ENCODE data around the gene GEMIN7. TPM values are rescaled to one million over a fixed set of nuclear protein-coding genes. Genes with fewer than 3 reads are reported as not detected.
A peak's percentile ranks its signal among the peaks of the same experiment; 100 is the strongest.

GEMIN7 gene
- total and polyA plus RNA-seq, 2 of the 13 experiments (the other 11 are each of a cell fraction or from before 2014, with no cell fraction given): 24.1 to 30.6 TPM

DNA sequence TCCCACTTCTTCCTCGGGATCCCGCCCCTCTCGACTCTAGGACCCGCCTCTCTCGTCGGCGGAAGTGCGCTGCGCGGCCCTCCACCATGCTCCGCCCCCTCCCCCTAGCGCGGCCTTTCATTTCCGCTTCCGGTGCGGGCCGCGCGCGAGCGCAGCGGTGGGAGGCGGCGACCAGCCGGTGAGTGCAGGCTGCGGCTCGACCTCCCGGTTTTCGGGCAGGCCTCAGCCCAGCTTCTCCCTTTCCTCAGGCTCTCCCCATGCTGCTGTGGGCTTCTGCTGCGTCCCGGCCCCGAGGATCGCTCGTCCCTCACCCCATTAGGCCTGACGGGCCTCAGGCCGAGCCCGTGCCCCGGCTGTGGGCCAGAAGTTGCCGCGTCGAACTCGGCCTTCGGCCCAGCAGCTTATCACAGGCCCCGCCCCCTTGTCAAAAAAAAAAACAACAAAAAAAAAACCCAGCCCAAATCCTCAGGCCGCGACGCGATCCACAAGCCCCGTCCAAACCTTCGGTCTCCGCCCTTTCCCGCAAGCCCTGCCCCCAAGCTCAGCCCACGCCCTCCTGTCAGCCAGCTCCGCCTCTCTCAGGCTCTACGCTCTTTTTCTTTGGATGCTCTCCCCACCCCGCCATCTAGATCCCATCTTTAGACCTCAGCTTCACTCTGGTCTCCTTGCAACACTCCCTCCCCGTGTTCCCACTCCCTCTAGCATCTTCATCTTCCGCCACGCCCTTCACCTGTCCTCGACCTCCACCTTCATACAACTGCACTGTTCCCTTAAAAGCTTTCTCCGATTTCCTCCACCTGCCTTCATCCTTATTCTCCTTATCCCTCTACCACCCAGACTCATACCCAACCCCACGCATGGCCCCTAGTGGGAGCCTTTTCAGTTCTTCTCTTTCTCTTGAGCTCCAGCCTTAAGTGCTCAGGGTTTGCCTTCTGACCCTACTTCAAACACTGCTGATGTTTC is 39.8 kb upstream of the GEMIN7 start, which contains the start of gene CLASRP (continued):
- TF ChIP-seq, protein P1, sequence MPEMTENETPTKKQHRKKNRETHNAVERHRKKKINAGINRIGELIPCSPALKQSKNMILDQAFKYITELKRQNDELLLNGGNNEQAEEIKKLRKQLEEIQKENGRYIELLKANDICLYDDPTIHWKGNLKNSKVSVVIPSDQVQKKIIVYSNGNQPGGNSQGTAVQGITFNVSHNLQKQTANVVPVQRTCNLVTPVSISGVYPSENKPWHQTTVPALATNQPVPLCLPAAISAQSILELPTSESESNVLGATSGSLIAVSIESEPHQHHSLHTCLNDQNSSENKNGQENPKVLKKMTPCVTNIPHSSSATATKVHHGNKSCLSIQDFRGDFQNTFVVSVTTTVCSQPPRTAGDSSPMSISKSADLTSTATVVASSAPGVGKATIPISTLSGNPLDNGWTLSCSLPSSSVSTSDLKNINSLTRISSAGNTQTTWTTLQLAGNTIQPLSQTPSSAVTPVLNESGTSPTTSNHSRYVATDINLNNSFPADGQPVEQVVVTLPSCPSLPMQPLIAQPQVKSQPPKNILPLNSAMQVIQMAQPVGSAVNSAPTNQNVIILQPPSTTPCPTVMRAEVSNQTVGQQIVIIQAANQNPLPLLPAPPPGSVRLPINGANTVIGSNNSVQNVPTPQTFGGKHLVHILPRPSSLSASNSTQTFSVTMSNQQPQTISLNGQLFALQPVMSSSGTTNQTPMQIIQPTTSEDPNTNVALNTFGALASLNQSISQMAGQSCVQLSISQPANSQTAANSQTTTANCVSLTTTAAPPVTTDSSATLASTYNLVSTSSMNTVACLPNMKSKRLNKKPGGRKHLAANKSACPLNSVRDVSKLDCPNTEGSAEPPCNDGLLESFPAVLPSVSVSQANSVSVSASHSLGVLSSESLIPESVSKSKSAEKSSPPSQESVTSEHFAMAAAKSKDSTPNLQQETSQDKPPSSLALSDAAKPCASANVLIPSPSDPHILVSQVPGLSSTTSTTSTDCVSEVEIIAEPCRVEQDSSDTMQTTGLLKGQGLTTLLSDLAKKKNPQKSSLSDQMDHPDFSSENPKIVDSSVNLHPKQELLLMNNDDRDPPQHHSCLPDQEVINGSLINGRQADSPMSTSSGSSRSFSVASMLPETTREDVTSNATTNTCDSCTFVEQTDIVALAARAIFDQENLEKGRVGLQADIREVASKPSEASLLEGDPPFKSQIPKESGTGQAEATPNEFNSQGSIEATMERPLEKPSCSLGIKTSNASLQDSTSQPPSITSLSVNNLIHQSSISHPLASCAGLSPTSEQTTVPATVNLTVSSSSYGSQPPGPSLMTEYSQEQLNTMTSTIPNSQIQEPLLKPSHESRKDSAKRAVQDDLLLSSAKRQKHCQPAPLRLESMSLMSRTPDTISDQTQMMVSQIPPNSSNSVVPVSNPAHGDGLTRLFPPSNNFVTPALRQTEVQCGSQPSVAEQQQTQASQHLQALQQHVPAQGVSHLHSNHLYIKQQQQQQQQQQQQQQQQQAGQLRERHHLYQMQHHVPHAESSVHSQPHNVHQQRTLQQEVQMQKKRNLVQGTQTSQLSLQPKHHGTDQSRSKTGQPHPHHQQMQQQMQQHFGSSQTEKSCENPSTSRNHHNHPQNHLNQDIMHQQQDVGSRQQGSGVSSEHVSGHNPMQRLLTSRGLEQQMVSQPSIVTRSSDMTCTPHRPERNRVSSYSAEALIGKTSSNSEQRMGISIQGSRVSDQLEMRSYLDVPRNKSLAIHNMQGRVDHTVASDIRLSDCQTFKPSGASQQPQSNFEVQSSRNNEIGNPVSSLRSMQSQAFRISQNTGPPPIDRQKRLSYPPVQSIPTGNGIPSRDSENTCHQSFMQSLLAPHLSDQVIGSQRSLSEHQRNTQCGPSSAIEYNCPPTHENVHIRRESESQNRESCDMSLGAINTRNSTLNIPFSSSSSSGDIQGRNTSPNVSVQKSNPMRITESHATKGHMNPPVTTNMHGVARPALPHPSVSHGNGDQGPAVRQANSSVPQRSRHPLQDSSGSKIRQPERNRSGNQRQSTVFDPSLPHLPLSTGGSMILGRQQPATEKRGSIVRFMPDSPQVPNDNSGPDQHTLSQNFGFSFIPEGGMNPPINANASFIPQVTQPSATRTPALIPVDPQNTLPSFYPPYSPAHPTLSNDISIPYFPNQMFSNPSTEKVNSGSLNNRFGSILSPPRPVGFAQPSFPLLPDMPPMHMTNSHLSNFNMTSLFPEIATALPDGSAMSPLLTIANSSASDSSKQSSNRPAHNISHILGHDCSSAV (CRISPR knock-in tag; IDR thresholded peaks at IDR 0.05; ENCODE audit: borderline replicate concordance): no peak
- no peak for TF ChIP-seq ZNF138 (CRISPR knock-in tag; IDR thresholded peaks at IDR 0.05; ENCODE audit: low read depth)
- TF ChIP-seq, protein P2, sequence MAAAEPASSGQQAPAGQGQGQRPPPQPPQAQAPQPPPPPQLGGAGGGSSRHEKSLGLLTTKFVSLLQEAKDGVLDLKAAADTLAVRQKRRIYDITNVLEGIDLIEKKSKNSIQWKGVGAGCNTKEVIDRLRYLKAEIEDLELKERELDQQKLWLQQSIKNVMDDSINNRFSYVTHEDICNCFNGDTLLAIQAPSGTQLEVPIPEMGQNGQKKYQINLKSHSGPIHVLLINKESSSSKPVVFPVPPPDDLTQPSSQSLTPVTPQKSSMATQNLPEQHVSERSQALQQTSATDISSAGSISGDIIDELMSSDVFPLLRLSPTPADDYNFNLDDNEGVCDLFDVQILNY (CRISPR knock-in tag; conservative IDR thresholded peaks at IDR 0.05): no peak; the same call in 1 of the 2 replicates
- TF ChIP-seq ZNF776 (CRISPR knock-in tag; IDR thresholded peaks at IDR 0.05): 0 out of 2 replicates have a peak, but pooled peaks have one; percentile 62
- no peak for TF ChIP-seq MTA3 (CRISPR knock-in tag; IDR thresholded peaks at IDR 0.05)
- 0 out of 2 replicates have a peak, but pooled peaks have one; percentile 83 for TF ChIP-seq TBP (CRISPR knock-in tag; IDR thresholded peaks at IDR 0.05)
- TF ChIP-seq IRF2 (CRISPR knock-in tag; IDR thresholded peaks at IDR 0.05): peak; percentile 59; the same call in 1 of the 2 replicates
- 0 out of 2 replicates have a peak, but pooled peaks have one; percentile 35 for TF ChIP-seq ZNF136 (CRISPR knock-in tag; IDR thresholded peaks at IDR 0.05; ENCODE audit: low read depth)
- TF ChIP-seq, protein P3, sequence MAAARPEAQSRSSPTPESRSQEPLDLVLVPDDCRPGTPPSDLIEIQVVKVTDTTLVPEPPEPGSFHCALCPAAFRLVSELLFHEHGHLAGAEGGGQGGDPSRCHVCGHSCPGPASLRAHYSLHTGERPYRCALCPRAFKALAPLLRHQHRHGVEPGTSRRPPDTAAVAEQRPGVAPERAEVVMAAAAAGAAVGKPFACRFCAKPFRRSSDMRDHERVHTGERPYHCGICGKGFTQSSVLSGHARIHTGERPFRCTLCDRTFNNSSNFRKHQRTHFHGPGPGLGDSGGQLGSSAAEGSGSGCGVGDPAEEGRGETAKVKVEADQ (CRISPR knock-in tag; IDR thresholded peaks at IDR 0.05; ENCODE audit: borderline replicate concordance): peak; percentile 85
- TF ChIP-seq SIN3A (IDR thresholded peaks at IDR 0.05; ENCODE audit: borderline replicate concordance, low read depth, low read length): peak; percentile 43; the same call in 1 of the 2 replicates
- TF ChIP-seq, protein P4, sequence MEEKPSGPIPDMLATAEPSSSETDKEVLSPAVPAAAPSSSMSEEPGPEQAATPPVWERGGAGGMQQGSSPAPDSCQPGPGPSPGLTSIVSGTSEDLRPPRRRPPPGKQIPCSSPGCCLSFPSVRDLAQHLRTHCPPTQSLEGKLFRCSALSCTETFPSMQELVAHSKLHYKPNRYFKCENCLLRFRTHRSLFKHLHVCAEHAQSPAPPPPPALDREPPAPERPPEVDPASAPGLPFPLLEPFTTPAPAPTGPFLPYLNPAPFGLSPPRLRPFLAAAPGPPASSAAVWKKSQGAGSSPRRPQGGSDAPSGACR (CRISPR knock-in tag; IDR thresholded peaks at IDR 0.05): no peak
- TF ChIP-seq ZBTB7A (CRISPR knock-in tag; IDR thresholded peaks at IDR 0.05): 0 out of 2 replicates have a peak, but pooled peaks have one; percentile 35
- no peak for TF ChIP-seq CHD4 (IDR thresholded peaks at IDR 0.05; ENCODE audit: borderline replicate concordance, low read length)
